ENCODE measurements around the gene CYREN.
A peak's percentile ranks its signal among the peaks of the same experiment; 100 is the strongest.
"Not testable (repeated sequence)": the region's sequence is repeated elsewhere in the genome, so short reads cannot be mapped to it uniquely, and the experiment has no call there.

Gene CYREN

GRCh38 chr7:135213831-135214230, 43.3 kb upstream of the CYREN start:
- peaks cover 23% of the 10 kb centered on the region for H3K4me1 ChIP-seq (ENCODE audit: low read length)
- TF ChIP-seq CTCF (IDR thresholded peaks at IDR 0.05; ENCODE audit: low read depth, low read length), result no peak
- TF ChIP-seq EZH2phosphoT487 (IDR thresholded peaks at IDR 0.05; ENCODE audit: low read depth), result no peak
- no peaks in the 10 kb centered on the region for H3K9me3 ChIP-seq (ENCODE audit: insufficient read depth, low read length)

GRCh38 chr7:135211946-135212685, 41.6 kb upstream of the CYREN start:
- Histone ChIP-seq H3K4me3 (ENCODE audit: low read length) (peak overlapping the region; percentile 89), H3K27me3 (ENCODE audit: low read depth, low read length) (peaks cover 37% of the 10 kb centered on the region), H3K4me1 (ENCODE audit: low read length) (peaks cover 40% of the 10 kb centered on the region), H3K4me2 (ENCODE audit: low read length) (peak overlapping the region; percentile 96), H2AFZ (ENCODE audit: low read depth, low read length) (peak overlapping the region; percentile 50), H3K9ac (ENCODE audit: low read length) (peak overlapping the region; percentile 58)
- H3K9me3 ChIP-seq (ENCODE audit: insufficient read depth, low read length); H3K36me3 ChIP-seq (replicated peaks; ENCODE audit: low read depth, low read length); H4K20me1 ChIP-seq (ENCODE audit: insufficient read depth, low read length); H3K79me2 ChIP-seq (ENCODE audit: low read length); H3K27ac ChIP-seq (ENCODE audit: low read length): not testable (repeated sequence)

More at GRCh38 chr7:135213831-135214230, 43.3 kb upstream of the CYREN start:
- Histone ChIP-seq H2AFZ (ENCODE audit: low read depth, low read length) (no peak overlapping the region), H3K4me3 (ENCODE audit: low read length) (no peak overlapping the region), H4K20me1 (ENCODE audit: insufficient read depth, low read length) (no peaks in the 10 kb centered on the region), H3K9ac (ENCODE audit: low read length) (no peak overlapping the region), H3K27me3 (ENCODE audit: low read depth, low read length) (peaks cover 44% of the 10 kb centered on the region), H3K79me2 (ENCODE audit: low read length) (no peaks in the 10 kb centered on the region), H3K27ac (ENCODE audit: low read length) (no peak overlapping the region), H3K36me3 (replicated peaks; ENCODE audit: low read depth, low read length) (peaks cover under 1% of the 10 kb centered on the region), H3K4me2 (ENCODE audit: low read length) (no peak overlapping the region)

- Histone ChIP-seq H3K27ac (ENCODE audit: low read length) (no peak within 1 kb of the TSS), H3K9ac (ENCODE audit: low read length) (peak within 1 kb of the TSS; percentile 66), H3K9me3 (ENCODE audit: insufficient read depth, low read length) (no peaks in the 10 kb centered on the region), H2AFZ (ENCODE audit: low read depth, low read length) (peak within 1 kb of the TSS; percentile 90), H3K4me1 (ENCODE audit: low read length) (peaks cover 48% of the 10 kb centered on the region), H3K4me3 (ENCODE audit: low read length) (peak within 1 kb of the TSS; percentile 89), H3K79me2 (ENCODE audit: low read length) (no peaks in the 10 kb centered on the region), H3K27me3 (ENCODE audit: low read depth, low read length) (peaks cover 37% of the 10 kb centered on the region), H3K4me2 (ENCODE audit: low read length) (peak within 1 kb of the TSS; percentile 96), H3K36me3 (replicated peaks; ENCODE audit: low read depth, low read length) (peaks cover 5% of the 10 kb centered on the region), H4K20me1 (ENCODE audit: insufficient read depth, low read length) (no peaks in the 10 kb centered on the region)
- TF ChIP-seq EZH2phosphoT487 (IDR thresholded peaks at IDR 0.05; ENCODE audit: low read depth) (no peak), CTCF (IDR thresholded peaks at IDR 0.05; ENCODE audit: low read depth, low read length) (peak; percentile 23)
Observed at GRCh38 chr7:135211179-135211945, 40.9 kb upstream of the CYREN start, which contains the start of gene WDR91. WDR91 (minus strand) TSS chr7:135211526; CDS start chr7:135211502, 24 bp downstream.

GRCh38 chr7:135210888-135211178, 40.3 kb upstream of the CYREN start:
- peak overlapping the region; percentile 90; the same call in 1 of the 2 replicates for H2AFZ ChIP-seq (ENCODE audit: low read depth, low read length)
- peaks cover 39% of the 10 kb centered on the region for H3K27me3 ChIP-seq (ENCODE audit: low read depth, low read length)
- peak overlapping the region; percentile 78 for H3K4me2 ChIP-seq (ENCODE audit: low read length)
- H4K20me1 ChIP-seq (ENCODE audit: insufficient read depth, low read length), result no peaks in the 10 kb centered on the region
- peaks cover 53% of the 10 kb centered on the region for H3K4me1 ChIP-seq (ENCODE audit: low read length)
- H3K9ac ChIP-seq (ENCODE audit: low read length), result peak overlapping the region; percentile 66
- H3K27ac ChIP-seq (ENCODE audit: low read length), result no peak overlapping the region
- no peaks in the 10 kb centered on the region for H3K9me3 ChIP-seq (ENCODE audit: insufficient read depth, low read length)
- H3K4me3 ChIP-seq (ENCODE audit: low read length), result peak overlapping the region; percentile 89
- TF ChIP-seq EZH2phosphoT487 (IDR thresholded peaks at IDR 0.05; ENCODE audit: low read depth), result no peak
- TF ChIP-seq CTCF (IDR thresholded peaks at IDR 0.05; ENCODE audit: low read depth, low read length), result no peak
- no peaks in the 10 kb centered on the region for H3K79me2 ChIP-seq (ENCODE audit: low read length)
- H3K36me3 ChIP-seq (replicated peaks; ENCODE audit: low read depth, low read length), result peaks cover 7% of the 10 kb centered on the region
